ENCODE results near the gene TSSK6. TPM values are rescaled to one million over a fixed set of nuclear protein-coding genes. Genes with fewer than 3 reads are reported as not detected.
"Not testable (repeated sequence)": the region's sequence is repeated elsewhere in the genome, so short reads cannot be mapped to it uniquely, and the experiment has no call there.

The TSSK6 gene
- polyA plus RNA-seq, 4 donors = 1.6 to 3.4 (median 1.9) TPM

DNA sequence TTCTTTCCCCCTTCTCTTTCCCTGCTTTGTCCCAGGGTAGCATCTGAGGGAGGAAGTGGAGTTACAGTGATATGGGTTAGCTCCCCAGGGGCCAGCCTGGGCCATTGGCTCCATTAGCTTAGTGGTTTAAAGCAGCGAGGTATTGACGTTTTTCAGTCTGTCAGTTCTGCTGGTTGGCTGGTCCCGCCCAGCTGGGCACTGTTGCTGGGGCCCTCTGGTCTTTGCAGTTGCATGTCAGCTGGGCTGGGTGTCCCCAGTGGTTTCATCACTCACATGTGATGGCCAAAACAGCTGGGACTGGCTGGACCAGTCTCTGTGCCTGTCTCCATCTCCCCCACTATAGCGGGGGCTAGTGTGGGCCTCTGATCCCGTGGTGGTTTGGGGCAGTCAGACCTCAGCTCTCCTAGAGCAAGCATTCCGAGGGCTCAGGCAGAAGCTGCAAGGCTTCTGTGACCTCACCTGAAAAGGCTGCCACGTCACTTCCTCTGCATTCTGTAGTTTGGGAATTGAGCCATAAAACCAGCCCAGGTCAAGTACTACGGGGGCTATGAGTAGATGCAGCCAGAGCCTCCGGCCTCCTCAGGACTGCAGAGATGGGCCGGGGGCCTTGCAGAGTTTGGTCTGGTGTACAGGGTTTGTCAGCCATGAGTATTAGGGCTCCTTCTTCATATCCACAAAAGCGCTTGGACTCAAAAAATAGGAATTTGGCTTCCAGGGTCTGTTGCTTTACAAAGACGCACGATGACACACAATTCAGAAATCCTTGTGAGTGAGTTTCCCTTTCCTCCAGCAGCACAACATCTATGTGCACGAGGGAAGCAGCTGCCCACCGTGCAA lies 30.0 kb downstream of the TSSK6 start:
- DNase-seq (no peak), FAIRE-seq (no peak)
- Histone ChIP-seq H3K4me3 (ENCODE audit: low read depth in 1 of 3, low read length in 3 of 3) (no peak overlapping the region), H3K9me3 (ENCODE audit: control insufficient read depth in 2 of 2, insufficient read depth in 1 of 2, low read depth in 1 of 2, low read length in 1 of 2) (no peaks in the 10 kb centered on the region), H3K4me1 (ENCODE audit: control insufficient read depth in 3 of 3, insufficient read depth in 2 of 3, low read depth in 1 of 3, low read length in 2 of 3) (peaks cover 8 to 52% (median 9%) of the 10 kb centered on the region in 3 donors), H3K27me3 (ENCODE audit: control insufficient read depth in 3 of 3, insufficient read depth in 3 of 3, low read length in 3 of 3) (no peaks in the 10 kb centered on the region), H3K27ac (ENCODE audit: low read depth in 1 of 3, low read length in 2 of 3) (no peak overlapping the region), H3K36me3 (ENCODE audit: control insufficient read depth in 3 of 3, insufficient read depth in 2 of 3, low read depth in 1 of 3, low read length in 3 of 3) (peaks cover 0 to 68% (median 0%) of the 10 kb centered on the region in 3 donors)
- 73 to 90% (median 89%) methylated on average over 15 of the region's 15 CpGs for WGBS, 3 donors

DNA sequence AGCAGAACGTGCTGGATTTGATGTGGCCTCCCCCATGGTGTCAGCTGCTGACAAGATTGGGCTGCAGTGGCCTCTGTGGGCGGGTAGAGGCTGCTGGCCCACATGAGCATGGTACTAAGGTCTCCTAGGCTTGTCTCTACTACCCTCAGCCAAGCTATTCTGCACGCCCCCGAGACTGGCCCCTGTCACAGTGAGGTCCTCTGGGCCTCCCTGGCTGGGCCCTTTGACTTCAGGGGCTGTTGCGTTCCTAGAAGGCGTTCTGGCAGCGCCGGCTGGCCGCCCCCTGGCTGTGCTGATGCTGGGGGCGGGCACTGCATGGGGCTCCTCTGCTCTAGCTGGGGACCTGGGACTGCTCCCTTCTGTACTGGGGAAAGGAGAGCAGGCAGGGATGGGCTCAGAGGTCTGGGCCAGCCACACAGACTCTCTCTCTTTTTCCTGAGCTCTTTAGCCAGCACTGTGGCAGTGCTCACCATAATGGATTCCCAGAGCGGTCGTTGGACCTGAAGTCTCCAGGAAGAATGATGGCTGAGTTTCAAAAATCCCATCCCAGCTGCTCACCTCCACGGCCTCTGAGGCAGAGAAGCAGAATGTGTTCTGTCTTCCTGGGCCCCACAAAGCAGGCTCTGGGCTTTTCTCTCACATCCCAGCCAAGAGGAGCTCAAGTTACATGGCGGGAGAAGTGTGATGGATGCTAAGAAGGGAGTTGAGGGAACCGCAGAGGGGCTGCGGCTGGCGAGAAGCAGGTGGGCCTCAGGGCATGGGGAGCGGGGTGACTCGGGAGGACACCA lies 32.3 kb downstream of the TSSK6 start:
- Histone ChIP-seq H3K9me3 (ENCODE audit: control insufficient read depth in 2 of 2, insufficient read depth in 1 of 2, low read depth in 1 of 2, low read length in 1 of 2) (no peaks in the 10 kb centered on the region), H3K4me3 (ENCODE audit: low read depth in 1 of 3, low read length in 3 of 3) (no peak overlapping the region), H3K36me3 (ENCODE audit: control insufficient read depth in 3 of 3, insufficient read depth in 2 of 3, low read depth in 1 of 3, low read length in 3 of 3) (peaks cover 0 to 75% (median 0%) of the 10 kb centered on the region in 3 donors), H3K4me1 (ENCODE audit: control insufficient read depth in 3 of 3, insufficient read depth in 2 of 3, low read depth in 1 of 3, low read length in 2 of 3) (peaks cover under 1 to 29% (median 2%) of the 10 kb centered on the region in 3 donors), H3K27me3 (ENCODE audit: control insufficient read depth in 3 of 3, insufficient read depth in 3 of 3, low read length in 3 of 3) (no peaks in the 10 kb centered on the region), H3K27ac (ENCODE audit: low read depth in 1 of 3, low read length in 2 of 3) (peak overlapping the region in 1 of 3 donors; percentile 53)
- DNase-seq (peak in 1 of 2 donors; percentile 21), FAIRE-seq (no peak)
- WGBS, 3 donors = 76 to 90% (median 88%) methylated on average over 19 of the region's 19 CpGs

DNA sequence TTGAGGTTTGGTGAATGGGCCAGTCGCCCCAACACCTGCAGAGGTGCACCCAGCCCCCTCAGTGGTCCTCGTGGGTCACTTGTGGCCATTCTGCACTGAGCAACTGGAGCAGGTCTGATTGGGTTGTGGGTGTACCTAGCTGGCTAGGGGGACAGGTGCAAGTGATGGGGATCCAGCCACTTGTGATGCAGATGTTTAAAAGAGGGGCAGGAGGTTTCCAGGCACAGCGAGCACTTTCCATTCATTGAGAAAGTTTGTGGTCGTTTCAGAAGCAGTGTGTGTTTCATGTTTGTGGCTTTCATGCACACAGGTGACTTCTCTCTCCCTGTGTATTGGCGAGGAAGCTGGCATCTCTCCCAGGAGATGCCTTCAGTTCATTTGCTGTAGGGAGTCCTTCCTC lies 34.7 kb downstream of the TSSK6 start:
- WGBS, 3 donors = 69 to 83% (median 73%) methylated on average over 5 of the region's 5 CpGs
- Histone ChIP-seq H3K4me3 (ENCODE audit: low read depth in 1 of 3, low read length in 3 of 3) (no peak overlapping the region), H3K36me3 (ENCODE audit: control insufficient read depth in 3 of 3, insufficient read depth in 2 of 3, low read depth in 1 of 3, low read length in 3 of 3) (peaks cover 0 to 73% (median 0%) of the 10 kb centered on the region in 3 donors), H3K27ac (ENCODE audit: low read depth in 1 of 3, low read length in 2 of 3) (no peak overlapping the region), H3K4me1 (ENCODE audit: control insufficient read depth in 3 of 3, insufficient read depth in 2 of 3, low read depth in 1 of 3, low read length in 2 of 3) (peaks cover 0 to 12% (median 0%) of the 10 kb centered on the region in 3 donors), H3K27me3 (ENCODE audit: control insufficient read depth in 3 of 3, insufficient read depth in 3 of 3, low read length in 3 of 3) (no peaks in the 10 kb centered on the region), H3K9me3 (ENCODE audit: control insufficient read depth in 2 of 2, insufficient read depth in 1 of 2, low read depth in 1 of 2, low read length in 1 of 2) (no peaks in the 10 kb centered on the region)
- no peak for DNase-seq
- FAIRE-seq = no peak

DNA sequence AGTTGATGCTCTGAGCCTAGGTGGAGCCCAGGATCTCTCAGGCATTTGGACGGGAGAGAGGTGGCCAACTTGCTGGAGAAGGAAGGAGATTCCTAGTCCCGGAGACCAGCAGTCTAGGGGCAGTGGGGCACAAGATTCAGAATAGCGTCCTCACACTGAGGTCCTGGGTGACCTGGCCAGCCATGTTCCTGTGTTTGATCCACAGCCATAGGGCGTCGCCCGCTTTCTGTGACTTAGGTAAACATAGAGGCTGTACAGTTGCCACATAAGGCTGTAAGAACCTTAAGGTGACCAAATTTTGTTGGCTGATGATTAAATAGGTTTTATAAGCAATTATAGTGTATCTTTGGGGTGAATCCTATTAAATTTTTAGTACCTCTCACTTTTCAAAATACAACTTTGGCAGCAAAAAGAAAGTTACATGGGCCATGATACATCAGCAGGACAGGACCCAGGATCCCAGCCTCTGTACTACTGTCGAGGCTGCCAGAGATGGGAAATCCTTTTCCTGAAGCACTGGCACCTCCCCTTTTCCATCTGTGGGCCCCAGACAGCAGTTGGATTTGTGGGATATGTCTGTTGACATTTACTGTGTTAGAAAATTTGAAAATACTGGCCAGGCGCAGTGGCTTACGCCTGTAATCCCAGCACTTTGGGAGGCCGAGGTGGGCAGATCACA lies 37.5 kb downstream of the TSSK6 start:
- 74 to 84% (median 82%) methylated on average over 10 of the region's 10 CpGs for WGBS, 3 donors
- Histone ChIP-seq H3K36me3 (ENCODE audit: control insufficient read depth in 3 of 3, insufficient read depth in 2 of 3, low read depth in 1 of 3, low read length in 3 of 3) (peaks cover 0 to 77% (median 4%) of the 10 kb centered on the region in 3 donors), H3K4me1 (ENCODE audit: control insufficient read depth in 3 of 3, insufficient read depth in 2 of 3, low read depth in 1 of 3, low read length in 2 of 3) (peaks cover 0 to 4% (median 0%) of the 10 kb centered on the region in 3 donors), H3K4me3 (ENCODE audit: low read depth in 1 of 3, low read length in 3 of 3) (no peak overlapping the region), H3K27ac (ENCODE audit: low read depth in 1 of 3, low read length in 2 of 3) (no peak overlapping the region), H3K9me3 (ENCODE audit: control insufficient read depth in 2 of 2, insufficient read depth in 1 of 2, low read depth in 1 of 2, low read length in 1 of 2) (no peaks in the 10 kb centered on the region), H3K27me3 (ENCODE audit: control insufficient read depth in 3 of 3, insufficient read depth in 3 of 3, low read length in 3 of 3) (no peaks in the 10 kb centered on the region)
- DNase-seq (peak; percentile 31 to 43), FAIRE-seq (no peak)

DNA sequence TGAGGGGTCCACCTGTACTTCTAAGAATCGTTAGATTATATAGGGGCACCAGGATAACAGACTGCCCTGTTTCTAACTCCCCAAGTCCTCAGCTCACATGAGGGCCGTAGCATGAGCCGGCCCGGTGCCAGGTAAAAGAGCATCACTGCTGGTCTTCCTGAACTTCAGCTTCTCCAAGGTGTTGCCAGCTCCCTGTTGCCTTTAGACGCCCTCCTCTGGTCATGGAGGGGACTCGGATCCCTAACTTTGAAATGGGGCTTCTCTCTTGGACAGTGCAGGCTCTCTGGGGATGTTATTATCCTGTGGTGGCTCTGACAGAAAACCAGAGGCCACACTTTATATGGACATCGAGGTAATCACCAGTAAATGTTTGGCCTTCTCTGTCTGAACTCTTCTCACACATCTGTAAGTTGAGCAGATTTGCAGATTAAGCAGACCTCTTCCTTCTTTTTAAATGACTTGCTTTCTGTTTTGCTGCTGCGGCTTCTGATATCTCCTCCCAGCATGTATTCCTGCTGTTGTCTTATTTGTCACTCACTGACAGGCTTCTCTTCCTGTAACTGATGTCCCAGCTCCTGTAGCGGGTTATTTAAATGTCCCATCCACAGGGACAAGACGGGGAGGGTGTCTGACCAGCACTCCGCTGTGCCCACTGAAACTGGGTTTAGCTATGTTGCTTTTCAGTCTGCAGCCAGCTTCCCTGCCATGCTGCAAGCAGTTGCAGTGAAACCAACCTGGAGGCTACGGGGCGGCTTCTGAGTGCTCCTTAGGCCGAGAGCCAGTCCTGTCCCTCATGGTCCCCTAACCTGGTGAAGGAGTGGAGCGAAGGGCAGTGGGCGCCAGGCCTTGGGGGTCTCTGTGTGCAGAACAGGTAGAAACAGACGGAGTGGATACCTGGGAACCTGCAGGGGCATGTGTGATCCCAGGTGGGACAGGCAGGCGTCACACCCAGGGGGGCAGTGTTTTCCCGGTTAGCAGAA lies 39.2 kb downstream of the TSSK6 start:
- Histone ChIP-seq H3K27ac (ENCODE audit: low read depth in 1 of 3, low read length in 2 of 3) (peak overlapping the region in 1 of 3 donors; percentile 32), H3K9me3 (ENCODE audit: control insufficient read depth in 2 of 2, insufficient read depth in 1 of 2, low read depth in 1 of 2, low read length in 1 of 2) (no peaks in the 10 kb centered on the region), H3K36me3 (ENCODE audit: control insufficient read depth in 3 of 3, insufficient read depth in 2 of 3, low read depth in 1 of 3, low read length in 3 of 3) (peaks cover 0 to 70% (median 4%) of the 10 kb centered on the region in 3 donors), H3K4me1 (ENCODE audit: control insufficient read depth in 3 of 3, insufficient read depth in 2 of 3, low read depth in 1 of 3, low read length in 2 of 3) (no peaks in the 10 kb centered on the region), H3K27me3 (ENCODE audit: control insufficient read depth in 3 of 3, insufficient read depth in 3 of 3, low read length in 3 of 3) (no peaks in the 10 kb centered on the region), H3K4me3 (ENCODE audit: low read depth in 1 of 3, low read length in 3 of 3) (no peak overlapping the region)
- WGBS, 3 donors = 78 to 84% (median 81%) methylated on average over 19 of the region's 19 CpGs
- FAIRE-seq (no peak), DNase-seq (peak in 1 of 2 donors; percentile 22)

DNA sequence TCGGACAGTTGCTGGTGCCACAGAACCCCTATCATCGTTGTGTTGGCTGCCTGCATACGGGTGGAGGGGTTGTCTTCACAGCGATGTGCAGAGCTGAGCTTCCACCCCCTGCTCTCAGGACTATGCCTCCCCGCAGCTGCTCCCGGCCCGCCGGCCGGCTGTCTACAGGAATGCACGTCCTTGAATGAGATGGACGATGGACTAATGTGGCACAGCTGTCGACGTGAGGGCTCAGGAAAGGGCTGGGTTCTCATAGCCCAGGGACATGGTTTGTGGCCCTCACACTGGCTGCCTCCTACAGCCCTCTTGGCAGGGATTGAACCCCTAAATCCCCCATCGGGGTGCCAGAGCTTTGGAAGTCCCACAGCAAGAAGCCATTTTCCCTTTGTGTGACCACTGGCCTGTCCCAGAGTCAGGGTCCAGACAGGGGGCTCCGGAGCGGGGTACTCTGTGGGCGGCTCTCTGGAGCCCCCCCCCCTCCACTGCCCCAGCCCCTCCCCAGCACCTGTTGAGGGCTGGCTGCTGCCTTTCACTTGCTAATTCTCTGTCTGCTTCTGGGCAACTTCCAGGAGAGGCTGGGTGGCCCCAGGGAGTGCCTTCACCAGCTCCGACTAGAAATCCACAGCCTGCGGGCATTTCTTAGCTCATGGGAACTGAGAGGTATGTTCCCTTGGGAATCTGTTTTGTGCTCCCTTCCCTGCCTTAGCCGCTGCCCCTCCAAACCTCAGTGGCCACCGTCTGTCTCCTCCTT lies 40.2 kb downstream of the TSSK6 start:
- Histone ChIP-seq H3K4me1 (ENCODE audit: control insufficient read depth in 3 of 3, insufficient read depth in 2 of 3, low read depth in 1 of 3, low read length in 2 of 3) (no peaks in the 10 kb centered on the region), H3K27ac (ENCODE audit: low read depth in 1 of 3, low read length in 2 of 3) (peak overlapping the region in 1 of 3 donors; percentile 2), H3K4me3 (ENCODE audit: low read depth in 1 of 3, low read length in 3 of 3) (no peak overlapping the region), H3K9me3 (ENCODE audit: control insufficient read depth in 2 of 2, insufficient read depth in 1 of 2, low read depth in 1 of 2, low read length in 1 of 2) (no peaks in the 10 kb centered on the region), H3K36me3 (ENCODE audit: control insufficient read depth in 3 of 3, insufficient read depth in 2 of 3, low read depth in 1 of 3, low read length in 3 of 3) (peaks cover 0 to 60% (median 4%) of the 10 kb centered on the region in 3 donors), H3K27me3 (ENCODE audit: control insufficient read depth in 3 of 3, insufficient read depth in 3 of 3, low read length in 3 of 3) (no peaks in the 10 kb centered on the region)
- no peak for DNase-seq
- 74 to 89% (median 84%) methylated on average over 21 of the region's 21 CpGs for WGBS, 3 donors
- no peak for FAIRE-seq

DNA sequence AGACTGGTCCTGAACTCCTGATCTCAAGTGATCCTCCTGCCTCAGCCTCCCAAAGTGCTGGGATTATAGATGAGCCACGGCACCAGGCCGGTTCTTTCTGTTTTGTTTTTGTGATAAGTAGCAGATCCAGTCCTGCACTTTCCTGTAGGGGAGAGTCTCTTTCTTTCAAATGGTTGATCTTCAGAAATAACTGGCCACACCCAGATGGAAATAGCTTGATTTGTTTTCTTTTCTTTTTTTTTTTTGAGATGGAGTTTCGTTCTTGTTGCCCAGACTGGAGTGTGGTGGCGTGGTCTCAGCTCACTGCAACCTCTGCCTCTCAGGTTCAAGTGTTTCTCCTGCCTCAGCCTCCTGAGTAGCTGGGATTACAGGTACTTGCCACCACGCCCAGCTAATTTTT lies 43.2 kb downstream of the TSSK6 start:
- Histone ChIP-seq H3K36me3 (ENCODE audit: control insufficient read depth in 3 of 3, insufficient read depth in 2 of 3, low read depth in 1 of 3, low read length in 3 of 3) (peaks cover 0 to 49% (median 10%) of the 10 kb centered on the region in 3 donors), H3K9me3 (ENCODE audit: control insufficient read depth in 2 of 2, insufficient read depth in 1 of 2, low read depth in 1 of 2, low read length in 1 of 2) (peaks cover 1 to 27% of the 10 kb centered on the region in 2 donors)
- H3K27ac ChIP-seq (ENCODE audit: low read depth in 1 of 3, low read length in 2 of 3); H3K4me1 ChIP-seq (ENCODE audit: control insufficient read depth in 3 of 3, insufficient read depth in 2 of 3, low read depth in 1 of 3, low read length in 2 of 3); DNase-seq; FAIRE-seq; H3K27me3 ChIP-seq (ENCODE audit: control insufficient read depth in 3 of 3, insufficient read depth in 3 of 3, low read length in 3 of 3); H3K4me3 ChIP-seq (ENCODE audit: low read depth in 1 of 3, low read length in 3 of 3): not testable (repeated sequence)
- 75 to 84% (median 81%) methylated on average over 5 of the region's 5 CpGs for WGBS, 3 donors

Measured in small intestine (tissue), 7 donors.